MM.1S (cell line): ENCODE data around the gene HELZ.

Source experiments
- CTCF ChIP-seq: fragments of 300-600 bp; sonication (generic); IDR thresholded peaks from 2 replicates; pipeline ENCODE4 v1.5.1; 2016; ENCODE audit warnings: antibody characterized with exemption, low read length, mixed read lengths
- EZH2 ChIP-seq: fragments of 300-600 bp; sonication (generic); optimal IDR thresholded peaks from 2 replicates; pipeline ENCODE3; 2017; ENCODE audit warnings: low read depth, mild to moderate bottlenecking, antibody characterized with exemption, low read length, mixed read lengths
- EZH2phosphoT487 ChIP-seq: fragments of 300-600 bp; sonication (generic); IDR thresholded peaks from 2 replicates; pipeline ENCODE4 v1.6.1; 2018; ENCODE audit warnings: antibody characterized with exemption, low read length

GRCh38 chr17:67272312-67273047 is 27.5 kb upstream of the HELZ start:
- TF ChIP-seq CTCF (no peak), EZH2 (no peak), EZH2phosphoT487 (no peak)
